Thyroid gland (tissue), 4 donors: ENCODE data around the gene PIP5K1C. TPM values are rescaled to one million over a fixed set of nuclear protein-coding genes. Genes with fewer than 3 reads are reported as not detected.
A peak's percentile ranks its signal among the peaks of the same experiment; 100 is the strongest.

Experiments
- DNase-seq, 2 donors: peaks; one replicate each; pipeline ENCODE4 v3.0.0-alpha.2; 2019
- H3K27ac ChIP-seq, 3 donors: fragments of 200-600 bp; sonication (generic); 1 replicate in 2 of 3; 2 replicates in 1 of 3; pipeline ENCODE4 v1.5.1; 2016 to 2019; ENCODE audit warnings: mild to moderate bottlenecking in 1 of 3, moderate library complexity in 1 of 3
- H3K27me3 ChIP-seq: fragments of 200-600 bp; sonication (generic); one replicate; pipeline ENCODE4 v1.5.1; 2019
- H3K36me3 ChIP-seq, 2 donors: fragments of 200-600 bp; sonication (generic); one replicate each; pipeline ENCODE4 v1.5.1; 2016 to 2019
- H3K4me1 ChIP-seq, 2 donors: fragments of 200-600 bp; sonication (generic); one replicate each; pipeline ENCODE4 v1.5.1; 2017 to 2019
- H3K4me3 ChIP-seq, 3 donors: fragments of 200-600 bp; sonication (generic); replicated peaks in 1 of 3; 1 replicate in 2 of 3; 2 replicates in 1 of 3; pipeline ENCODE4 v1.5.1; 2016; ENCODE audit warnings: mild to moderate bottlenecking in 1 of 3
- H3K9me3 ChIP-seq: fragments of 200-600 bp; sonication (generic); one replicate; pipeline ENCODE4 v1.5.1; 2017
- CTCF ChIP-seq, 6 experiments: fragments of 200-600 bp in 3 of 6; fragments of 450-650 bp in 3 of 6; sonication (generic) in 3 of 6; IDR thresholded peaks; one replicate each; pipeline ENCODE4 v1.5.1; 2016 to 2019; ENCODE audit warnings: antibody characterized with exemption in 6 of 6, mild to moderate bottlenecking in 2 of 6, inconsistent platforms in 1 of 6, moderate library complexity in 1 of 6
- POLR2A ChIP-seq, 2 donors: fragments of 450-650 bp; IDR thresholded peaks; one replicate each; pipeline ENCODE4 v1.6.1; 2017; ENCODE audit warnings: antibody characterized with exemption in 2 of 2, mild to moderate bottlenecking in 2 of 2, moderate library complexity in 1 of 2
- WGBS, 2 donors: methylation state at CpG; one replicate each; pipeline ENCODE4 v1.1.5; 2017; 5-methylcytosine and 5-hydroxymethylcytosine counted together
- intact Hi-C: fragments of 100-400 bp; cut with DNase I; formaldehyde crosslinking; loops from one replicate; pipeline ENCODE4 v1.15.1; 2023
- total RNA-seq, 4 donors: library from RNA; depleted of rRNA; stranded (reverse); fragments of >200 nt; gene quantifications; one replicate each; pipeline ENCODE4 v1.2.3, GENCODE V29; 2016

The PIP5K1C gene
- total RNA-seq, 4 donors from 2014 or later, result 23.2 to 42.4 (median 35.0) TPM

- intact Hi-C loops, result no loop called here
- no peaks in the 10 kb centered on the region for H3K36me3 ChIP-seq
- H3K4me3 ChIP-seq, result no peak overlapping the region
- 93 to 96% methylated on average over 14 to 15 of the region's 16 CpGs for WGBS, 2 donors
- no peak for DNase-seq
- peaks cover 0 to 8% of the 10 kb centered on the region in 2 donors for H3K4me1 ChIP-seq
- no peaks in the 10 kb centered on the region for H3K27me3 ChIP-seq
- no peak overlapping the region for H3K27ac ChIP-seq
- TF ChIP-seq CTCF (IDR thresholded peaks at IDR 0.05) (no peak), POLR2A (IDR thresholded peaks at IDR 0.05) (no peak)
- no peaks in the 10 kb centered on the region for H3K9me3 ChIP-seq
Measured at GRCh38 chr19:3691372-3691716, 8.9 kb downstream of the PIP5K1C start.

- Histone ChIP-seq H3K4me1 (peaks cover 0 to 8% of the 10 kb centered on the region in 2 donors), H3K27me3 (no peaks in the 10 kb centered on the region), H3K36me3 (no peaks in the 10 kb centered on the region), H3K27ac (no peak overlapping the region), H3K9me3 (no peaks in the 10 kb centered on the region), H3K4me3 (no peak overlapping the region)
- TF ChIP-seq POLR2A (IDR thresholded peaks at IDR 0.05) (no peak), CTCF (IDR thresholded peaks at IDR 0.05) (no peak)
- DNase-seq, result no peak
- 92 to 93% methylated on average over 30 to 31 of the region's 31 CpGs for WGBS, 2 donors
- intact Hi-C loops, result no loop called here
Measured at GRCh38 chr19:3690551-3691371, 9.5 kb downstream of the PIP5K1C start.

GRCh38 chr19:3687774-3688706 is 12.2 kb downstream of the PIP5K1C start:
- TF ChIP-seq POLR2A (IDR thresholded peaks at IDR 0.05) (no peak), CTCF (IDR thresholded peaks at IDR 0.05) (no peak)
- peaks cover 0 to 5% of the 10 kb centered on the region in 2 donors for H3K36me3 ChIP-seq
- H3K9me3 ChIP-seq, result no peaks in the 10 kb centered on the region
- no peak overlapping the region for H3K4me3 ChIP-seq
- 59 to 71% methylated on average over 8 to 23 of the region's 55 CpGs for WGBS, 2 donors
- peaks cover 0 to 14% of the 10 kb centered on the region in 2 donors for H3K4me1 ChIP-seq
- H3K27ac ChIP-seq, result no peak overlapping the region
- DNase-seq, result peak; percentile 32 to 41
- H3K27me3 ChIP-seq, result no peaks in the 10 kb centered on the region
- intact Hi-C loops, result no loop called here

DNA sequence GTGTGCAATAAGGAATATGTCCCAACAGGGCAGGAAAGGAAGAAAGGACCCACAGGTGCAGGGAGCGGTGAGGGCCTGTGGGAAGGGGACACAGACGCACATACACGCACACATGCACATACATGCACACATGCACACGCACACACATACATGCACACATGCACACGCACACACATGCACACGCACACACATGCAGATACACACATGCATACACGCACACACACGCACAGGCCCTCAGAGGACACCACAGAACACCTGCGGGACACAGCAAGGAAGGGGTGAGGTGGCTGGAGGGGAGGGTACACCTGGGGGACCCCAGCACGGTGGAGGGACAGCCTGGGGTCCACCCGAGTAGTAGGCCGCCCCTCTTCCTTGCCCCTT is 12.9 kb downstream of the PIP5K1C start:
- no peak overlapping the region for H3K27ac ChIP-seq
- no peak for DNase-seq
- peaks cover 0 to 5% of the 10 kb centered on the region in 2 donors for H3K36me3 ChIP-seq
- H3K4me3 ChIP-seq, result no peak overlapping the region
- WGBS, 2 donors, result 85 to 87% methylated on average over 9 to 12 of the region's 12 CpGs
- H3K27me3 ChIP-seq, result no peaks in the 10 kb centered on the region
- TF ChIP-seq POLR2A (IDR thresholded peaks at IDR 0.05), result no peak
- no peak for TF ChIP-seq CTCF (IDR thresholded peaks at IDR 0.05)
- H3K4me1 ChIP-seq, result peaks cover 0 to 19% of the 10 kb centered on the region in 2 donors
- intact Hi-C loops, result no loop called here
- no peaks in the 10 kb centered on the region for H3K9me3 ChIP-seq
